ENCODE measurements around the gene SEMA7A. TPM values are rescaled to one million over a fixed set of nuclear protein-coding genes. Genes with fewer than 3 reads are reported as not detected.
A peak's percentile ranks its signal among the peaks of the same experiment; 100 is the strongest.
"Not testable (repeated sequence)": the region's sequence is repeated elsewhere in the genome, so short reads cannot be mapped to it uniquely, and the experiment has no call there.

Gene SEMA7A
- polyA plus RNA-seq, 1 donor from 2014 or later, result 5.0 TPM

DNA sequence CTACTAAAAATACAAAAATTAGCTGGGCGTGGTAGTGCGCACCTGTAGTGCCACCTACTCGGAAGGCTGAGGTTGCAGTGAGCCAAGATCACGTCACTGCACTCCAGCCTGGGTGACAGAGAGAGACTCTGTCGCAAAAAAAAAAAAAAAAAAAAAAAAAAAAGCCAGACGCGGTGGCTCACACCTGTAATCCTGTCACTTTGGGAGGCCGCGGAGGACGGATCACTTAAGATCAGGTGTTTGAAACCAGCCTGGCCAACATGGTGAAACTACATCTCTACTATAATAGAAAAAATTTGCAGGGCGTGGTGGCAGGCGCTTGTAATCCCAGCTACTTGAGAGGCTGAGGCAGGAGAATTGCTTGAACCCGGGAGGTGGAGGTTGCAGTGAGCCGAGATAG, 26.0 kb upstream of the SEMA7A start:
- not testable (repeated sequence) for H3K36me3 Mint-ChIP-seq, H3K27me3 Mint-ChIP-seq, H3K9me3 Mint-ChIP-seq
- H3K4me3 Mint-ChIP-seq, result peak overlapping the region in 3 of 4 donors; percentile 9 to 95 (median 91)
- peak overlapping the region in 2 of 3 donors; percentile 45 to 84 for H3K27ac Mint-ChIP-seq
- H3K4me1 Mint-ChIP-seq, result peaks cover 25 to 46% (median 33%) of the 10 kb centered on the region in 3 donors

DNA sequence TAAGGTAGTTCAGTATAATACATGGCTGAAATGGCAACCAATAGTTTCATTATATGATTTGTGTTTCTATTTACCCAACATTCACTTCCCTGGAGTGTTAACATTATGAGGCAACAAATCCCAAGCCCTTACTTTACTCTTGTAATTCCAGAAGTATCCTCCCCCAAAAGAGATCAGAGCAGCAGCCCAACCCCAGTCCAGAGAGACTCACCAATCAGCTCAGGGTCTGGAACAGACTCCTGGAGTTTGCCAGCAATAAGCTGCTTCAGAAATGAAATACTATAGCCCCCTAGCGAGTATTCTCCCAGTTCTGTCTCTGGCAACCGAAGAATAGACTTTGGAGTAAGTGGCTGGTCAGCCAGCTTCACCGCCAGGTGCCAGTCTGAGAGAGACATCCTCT, 24.7 kb upstream of the SEMA7A start:
- H3K4me3 Mint-ChIP-seq, result peak overlapping the region in 2 of 4 donors; percentile 32 to 52
- H3K4me1 Mint-ChIP-seq, result peaks cover 21 to 36% (median 24%) of the 10 kb centered on the region in 3 donors
- no peaks in the 10 kb centered on the region for H3K9me3 Mint-ChIP-seq

DNA sequence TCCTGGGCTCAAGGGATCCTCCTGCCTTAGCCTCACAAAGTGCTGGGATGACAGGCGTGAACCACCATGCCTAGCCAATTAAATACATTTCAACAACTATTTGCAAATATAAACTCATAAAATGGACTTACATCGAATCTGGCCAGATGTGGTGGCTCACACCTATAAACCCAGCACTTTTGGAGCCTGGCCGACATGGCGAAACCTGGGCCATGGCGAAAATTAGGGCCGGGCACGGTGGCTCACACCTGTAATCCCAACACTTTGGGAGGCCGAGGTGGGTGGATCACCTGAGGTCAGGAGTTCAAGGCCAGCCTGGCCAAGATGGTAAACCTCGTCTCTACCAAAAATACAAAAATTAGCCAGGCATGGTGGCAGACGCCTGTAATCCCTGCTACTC, 23.3 kb upstream of the SEMA7A start:
- H3K27ac Mint-ChIP-seq, H3K9me3 Mint-ChIP-seq, H3K27me3 Mint-ChIP-seq, H3K4me3 Mint-ChIP-seq, H3K36me3 Mint-ChIP-seq: not testable (repeated sequence)
- peaks cover 15 to 23% (median 15%) of the 10 kb centered on the region in 3 donors for H3K4me1 Mint-ChIP-seq

More for the DNA sequence above, 24.7 kb upstream of the SEMA7A start:
- Mint-ChIP-seq H3K36me3 (peaks cover 5% of the 10 kb centered on the region), H3K27me3 (peaks cover 7% of the 10 kb centered on the region), H3K27ac (peak overlapping the region in 1 of 3 donors; percentile 76)

GRCh38 chr15:74454764-74455500, 21.2 kb upstream of the SEMA7A start:
- H3K27ac Mint-ChIP-seq, result no peak overlapping the region
- H3K9me3 Mint-ChIP-seq, result no peaks in the 10 kb centered on the region
- peaks cover 9% of the 10 kb centered on the region for H3K36me3 Mint-ChIP-seq
- peak overlapping the region in 1 of 4 donors; percentile 9 for H3K4me3 Mint-ChIP-seq
- no peaks in the 10 kb centered on the region for H3K27me3 Mint-ChIP-seq
- peaks cover 3 to 8% (median 4%) of the 10 kb centered on the region in 3 donors for H3K4me1 Mint-ChIP-seq

DNA sequence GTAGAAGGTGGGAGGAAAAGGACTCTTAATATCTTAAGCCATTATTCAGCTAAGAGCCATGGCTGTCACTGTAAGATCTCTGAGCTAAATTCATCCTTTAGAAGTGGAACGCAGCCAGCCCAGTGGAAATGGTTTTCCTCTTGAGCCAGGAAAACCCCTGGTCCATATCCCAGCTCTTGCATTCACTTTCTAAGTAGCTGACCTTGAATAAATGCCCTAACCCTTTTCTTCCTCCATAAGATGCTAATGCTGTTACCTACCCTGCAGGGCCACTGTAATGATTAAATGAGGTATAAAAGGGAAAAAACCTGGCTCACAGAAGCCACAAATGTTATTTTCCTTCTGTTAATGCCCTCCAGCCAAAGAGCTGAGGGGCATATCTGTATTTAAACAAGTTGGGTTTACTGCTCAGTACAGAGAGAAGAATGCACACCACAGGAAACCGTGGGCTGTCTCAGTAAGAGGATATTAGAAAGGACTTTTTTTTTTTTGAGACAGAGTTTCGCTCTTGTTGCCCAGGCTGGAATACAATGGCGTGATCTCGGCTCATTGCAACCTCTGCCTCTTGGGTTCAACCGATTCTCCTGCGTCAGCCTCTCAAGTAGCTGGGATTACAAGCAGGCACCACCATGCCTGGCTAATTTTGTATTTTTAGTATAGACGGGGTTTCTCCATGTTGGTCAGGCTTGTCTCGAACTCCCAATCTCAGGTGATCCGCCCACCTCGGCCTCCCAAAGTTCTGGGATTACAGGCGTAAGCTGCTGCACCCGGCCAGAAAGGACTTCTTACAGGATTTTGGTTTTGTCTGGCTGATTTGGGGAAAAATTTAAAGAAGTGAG, 20.4 kb upstream of the SEMA7A start:
- Mint-ChIP-seq H3K4me3 (no peak overlapping the region), H3K27ac (no peak overlapping the region), H3K9me3 (no peaks in the 10 kb centered on the region), H3K36me3 (peaks cover 9% of the 10 kb centered on the region), H3K4me1 (peaks cover 3 to 8% (median 4%) of the 10 kb centered on the region in 3 donors), H3K27me3 (no peaks in the 10 kb centered on the region)

GRCh38 chr15:74451861-74452835, 18.4 kb upstream of the SEMA7A start:
- H3K4me1 Mint-ChIP-seq, result peaks cover 0 to 2% (median 0%) of the 10 kb centered on the region in 3 donors
- no peaks in the 10 kb centered on the region for H3K9me3 Mint-ChIP-seq
- H3K36me3 Mint-ChIP-seq, result peaks cover 9% of the 10 kb centered on the region
- H3K4me3 Mint-ChIP-seq, result no peak overlapping the region
- H3K27ac Mint-ChIP-seq, result no peak overlapping the region
- no peaks in the 10 kb centered on the region for H3K27me3 Mint-ChIP-seq

DNA sequence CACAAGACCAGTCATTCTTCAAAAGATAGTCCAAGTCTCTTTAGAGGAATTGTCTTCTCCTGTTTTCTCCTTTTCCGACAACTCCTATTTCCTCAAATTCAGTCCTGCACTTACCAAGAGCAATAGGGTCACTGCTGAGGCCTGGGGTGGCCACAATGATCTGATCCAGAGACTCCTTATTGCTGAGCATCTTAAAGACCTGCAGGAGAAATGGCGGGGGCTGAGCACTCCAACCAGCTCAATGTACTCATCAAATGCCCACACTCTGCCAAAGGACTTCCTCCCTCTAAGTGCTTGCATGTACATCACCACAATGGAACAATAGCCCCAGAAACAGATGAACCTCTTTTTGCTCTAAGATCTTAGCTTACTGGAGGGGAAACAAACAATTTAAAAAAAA, 17.6 kb upstream of the SEMA7A start:
- Mint-ChIP-seq H3K4me3 (peak overlapping the region in 1 of 4 donors; percentile 58), H3K9me3 (no peaks in the 10 kb centered on the region), H3K36me3 (peaks cover 8% of the 10 kb centered on the region), H3K27me3 (no peaks in the 10 kb centered on the region), H3K27ac (no peak overlapping the region), H3K4me1 (peaks cover 0 to 2% (median 0%) of the 10 kb centered on the region in 3 donors)

DNA sequence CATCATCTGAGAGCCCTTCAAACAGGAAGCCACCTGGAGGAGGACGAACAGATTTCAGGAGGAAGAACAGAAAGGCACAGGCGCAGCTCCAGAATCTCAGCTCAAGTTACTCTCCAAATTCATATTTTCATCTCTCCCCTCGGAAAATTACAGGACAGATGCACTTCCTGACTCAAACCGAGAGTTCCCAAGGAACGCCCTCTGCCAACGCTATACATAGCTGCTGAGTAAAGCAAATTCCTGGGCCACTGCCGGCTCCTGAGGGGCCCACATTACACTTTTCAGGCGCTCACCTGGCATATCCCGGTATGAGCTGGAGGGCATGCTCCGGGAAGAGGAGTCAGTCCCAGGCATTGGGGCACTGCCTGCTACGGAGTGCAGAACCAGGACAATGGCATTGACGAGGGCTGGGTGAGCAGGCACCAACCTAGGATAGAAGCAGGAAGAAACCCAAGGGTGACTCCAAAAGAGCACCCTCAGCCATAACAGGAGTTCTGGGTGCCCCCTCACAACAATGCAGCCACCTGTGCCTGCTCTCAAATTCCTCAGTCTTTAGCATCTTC, 16.0 kb upstream of the SEMA7A start:
- H3K27ac Mint-ChIP-seq, result no peak overlapping the region
- peaks cover 0 to 2% (median 0%) of the 10 kb centered on the region in 3 donors for H3K4me1 Mint-ChIP-seq
- no peaks in the 10 kb centered on the region for H3K9me3 Mint-ChIP-seq
- H3K4me3 Mint-ChIP-seq, result no peak overlapping the region
- no peaks in the 10 kb centered on the region for H3K27me3 Mint-ChIP-seq
- peaks cover 8% of the 10 kb centered on the region for H3K36me3 Mint-ChIP-seq

DNA sequence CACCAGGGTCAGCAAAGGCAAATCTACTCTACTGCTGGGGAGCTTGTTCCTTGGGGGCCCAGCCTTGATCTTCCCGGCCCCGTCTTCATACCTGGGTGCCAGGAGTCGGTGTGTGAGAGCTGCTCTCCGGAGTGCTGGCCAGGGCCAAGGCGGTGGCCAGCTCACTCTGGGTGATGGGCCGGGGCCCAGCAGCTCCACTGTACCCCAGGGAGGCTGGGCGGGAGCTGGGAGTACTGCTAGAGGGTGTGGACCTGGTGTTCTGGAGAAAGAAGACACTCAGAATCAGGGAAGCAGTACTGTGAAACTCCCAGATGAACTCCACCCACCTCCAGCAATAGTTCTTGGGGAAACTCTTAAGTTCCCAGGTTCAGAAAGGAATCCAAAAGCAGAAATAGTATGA, 15.3 kb upstream of the SEMA7A start:
- Mint-ChIP-seq H3K27ac (no peak overlapping the region), H3K9me3 (no peaks in the 10 kb centered on the region)

DNA sequence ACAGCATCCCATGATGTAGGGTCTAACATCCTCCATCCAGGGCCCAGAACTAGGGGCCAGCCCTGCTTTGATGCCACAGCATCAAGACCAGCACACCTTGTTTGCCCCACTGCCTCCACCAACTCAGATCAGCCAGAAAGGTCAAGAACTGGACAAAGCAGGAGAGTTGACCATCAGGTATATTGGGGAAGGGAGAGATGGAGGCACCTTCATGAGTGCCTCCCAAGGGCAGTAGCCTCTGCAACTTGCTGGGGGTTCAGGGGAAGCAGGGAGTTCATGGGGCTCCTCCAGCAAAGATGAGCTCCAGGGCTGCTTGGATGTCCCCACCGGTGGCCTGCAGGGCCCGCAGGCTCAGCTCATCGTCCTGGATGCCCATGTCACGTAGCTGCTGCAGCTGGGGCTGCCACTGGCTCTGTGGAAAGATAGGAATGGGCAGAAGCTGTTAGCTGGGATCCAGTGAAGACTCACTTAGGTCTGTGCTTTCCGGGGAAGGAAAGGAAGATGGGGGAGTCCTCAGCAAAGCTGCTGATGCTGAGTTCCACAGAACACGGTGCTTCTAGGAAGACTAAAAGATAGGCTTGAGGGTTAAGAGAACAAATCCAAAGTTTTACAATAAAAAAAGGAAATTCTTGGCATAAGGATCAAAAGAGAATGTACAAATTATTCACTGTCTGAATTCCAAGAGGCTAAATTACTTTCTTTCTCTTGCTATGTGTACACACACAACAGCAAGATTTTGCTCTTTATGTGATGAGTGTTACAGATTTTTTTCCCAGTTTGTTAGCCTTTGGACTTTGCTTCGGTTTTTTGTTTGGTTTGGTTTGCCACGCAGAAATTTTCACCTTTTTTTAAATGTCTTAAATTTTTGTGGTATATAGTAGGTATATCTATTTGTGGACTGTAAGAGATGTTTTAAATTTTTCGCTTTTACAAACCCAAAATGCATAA, 12.3 kb upstream of the SEMA7A start:
- Mint-ChIP-seq H3K27ac (no peak overlapping the region), H3K4me3 (no peak overlapping the region), H3K9me3 (no peaks in the 10 kb centered on the region), H3K27me3 (no peaks in the 10 kb centered on the region), H3K36me3 (peaks cover 10% of the 10 kb centered on the region), H3K4me1 (peaks cover 0 to 2% (median 0%) of the 10 kb centered on the region in 3 donors)

More for the DNA sequence above, 15.3 kb upstream of the SEMA7A start:
- Mint-ChIP-seq H3K36me3 (peaks cover 8% of the 10 kb centered on the region), H3K27me3 (no peaks in the 10 kb centered on the region), H3K4me3 (no peak overlapping the region), H3K4me1 (peaks cover 0 to 2% (median 0%) of the 10 kb centered on the region in 3 donors)

DNA sequence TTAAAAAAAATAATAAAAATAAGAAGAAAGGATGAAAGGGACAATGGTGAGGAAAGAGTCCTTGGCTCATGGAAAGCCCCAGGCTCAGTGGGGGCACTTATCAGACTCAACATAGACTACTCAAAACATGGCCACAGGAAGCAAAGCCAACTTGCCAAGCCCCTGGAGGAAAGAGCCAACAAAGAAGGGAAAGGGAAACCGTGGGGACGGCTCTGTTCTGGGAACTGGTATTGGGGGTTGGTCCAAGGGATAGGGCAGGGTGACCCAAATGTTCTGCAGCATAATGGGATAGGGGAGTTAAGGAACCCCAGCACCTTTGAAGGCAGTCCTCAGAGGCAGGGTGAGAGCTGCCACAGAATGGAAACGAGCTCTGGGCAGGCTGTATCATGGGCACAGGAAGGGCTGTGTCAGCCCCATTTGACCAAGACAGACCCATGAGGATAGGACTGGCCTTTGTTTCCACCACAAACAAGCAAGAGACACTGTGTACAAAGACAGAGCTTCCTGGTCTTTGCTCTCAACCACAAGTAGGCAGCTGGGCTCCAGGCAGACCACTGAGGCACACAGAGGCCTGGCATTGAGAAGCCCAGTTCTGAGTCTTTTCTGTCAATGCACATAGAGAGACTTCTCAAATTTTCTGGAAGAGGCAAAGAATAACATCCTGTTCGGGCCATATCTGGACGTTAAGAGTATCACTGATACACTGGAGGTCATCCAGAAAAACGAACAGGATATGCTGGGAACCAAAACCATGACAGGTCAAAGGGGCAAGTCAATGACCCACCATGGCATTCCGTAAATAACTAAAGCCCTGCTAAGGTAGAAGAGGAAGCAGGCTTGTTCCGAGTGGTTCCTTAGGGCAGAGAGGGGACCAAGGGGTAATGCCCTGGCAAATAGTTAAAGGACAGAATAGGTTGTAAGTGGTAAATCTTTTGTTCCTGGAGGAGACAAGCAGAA, 10.6 kb upstream of the SEMA7A start:
- H3K27ac Mint-ChIP-seq, result no peak overlapping the region
- peaks cover 6% of the 10 kb centered on the region for H3K36me3 Mint-ChIP-seq
- H3K4me3 Mint-ChIP-seq, result no peak overlapping the region
- no peaks in the 10 kb centered on the region for H3K9me3 Mint-ChIP-seq
- no peaks in the 10 kb centered on the region for H3K4me1 Mint-ChIP-seq
- no peaks in the 10 kb centered on the region for H3K27me3 Mint-ChIP-seq

DNA sequence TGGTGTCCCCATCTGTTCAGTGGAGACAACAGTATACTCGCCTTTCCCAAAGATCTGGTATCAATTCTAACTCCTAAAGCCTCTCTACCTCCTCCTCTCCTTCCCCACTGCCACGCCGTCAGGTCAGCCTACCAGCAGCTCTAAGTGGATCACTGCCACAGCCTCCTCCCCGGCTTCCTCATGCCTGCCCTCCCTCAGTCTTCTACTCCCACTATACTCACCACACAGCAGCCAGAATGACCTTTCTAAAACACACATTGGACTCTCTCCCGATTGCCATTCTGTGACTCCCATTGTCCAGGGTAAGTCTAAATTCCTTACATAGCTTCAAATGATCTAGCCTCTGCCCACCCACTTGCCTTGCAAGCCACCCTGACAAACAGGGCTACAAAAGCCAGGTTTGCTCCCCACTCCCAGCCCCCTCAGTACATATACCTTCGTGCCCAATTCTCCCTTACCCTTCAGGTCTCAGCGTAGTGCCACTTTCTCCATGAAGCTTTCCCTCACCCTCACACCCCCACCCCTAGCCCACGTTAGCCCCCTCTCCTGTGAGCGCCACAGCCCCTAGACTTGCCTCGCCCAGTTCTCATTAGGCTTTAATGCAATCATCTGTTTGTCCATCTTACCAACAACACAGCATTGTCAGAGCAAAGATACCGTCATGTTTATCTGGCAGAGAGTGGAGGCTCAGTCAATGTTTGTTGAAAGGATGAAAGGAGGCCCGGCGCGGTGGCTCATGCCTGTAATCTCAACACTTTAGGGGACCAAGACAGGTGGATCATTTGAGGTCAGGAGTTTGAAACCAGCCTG, 9.5 kb upstream of the SEMA7A start:
- Mint-ChIP-seq H3K27me3 (no peaks in the 10 kb centered on the region), H3K9me3 (no peaks in the 10 kb centered on the region), H3K36me3 (peaks cover 6% of the 10 kb centered on the region), H3K27ac (no peak overlapping the region), H3K4me3 (no peak overlapping the region), H3K4me1 (peaks cover 4 to 6% (median 6%) of the 10 kb centered on the region in 3 donors)

Data from IgD-negative memory B cell (primary cell).